Panc1 (cell line): Measurements from ENCODE around the gene HNRNPUL1. TPM values are rescaled to one million over a fixed set of nuclear protein-coding genes. Genes with fewer than 3 reads are reported as not detected.

Experiments used
- ATAC-seq: fragments of 200-7000 bp; cut with Tn5 transposase; 2 replicates; pipeline ENCODE4 v1.9.1; 2020; ENCODE audit warnings: mild to moderate bottlenecking, moderate library complexity
- BruUV-seq: library from RNA; stranded (reverse); fragments of 400-500 nt; replicated peaks from 2 replicates; lab custom pipeline; 2021; lab: Mats Ljungman, UMichigan
- CTCF ChIA-PET: fragments of 300-600 bp; sonication (Branson Sonifier 250); formaldehyde crosslinking; loops from one replicate; lab custom pipeline; 2022; ENCODE audit warnings: antibody characterized with exemption; lab: Charles Lee
- POLR2A ChIA-PET: fragments of 300-600 bp; sonication (Branson Sonifier 250); formaldehyde crosslinking; loops from one replicate; lab custom pipeline; 2022; ENCODE audit warnings: antibody characterized with exemption; lab: Charles Lee
- DNase-seq: peaks from one replicate; pipeline ENCODE4 v3.0.0-alpha.2; 2010; ENCODE audit warnings: low read depth, low spot score
- H3K27ac ChIP-seq: 2 replicates; pipeline ENCODE4 v1.5.1; 2011; ENCODE audit warnings: mild to moderate bottlenecking, low read length, inconsistent platforms
- H3K27me3 ChIP-seq: fragments of 200-500 bp; sonication (Bioruptor generic); 2 replicates; pipeline ENCODE4 v1.6.0; 2014; ENCODE audit warnings: low read length, inconsistent platforms; ENCODE audit not compliant: control insufficient read depth, insufficient read depth
- H3K36me3 ChIP-seq: fragments of 200-500 bp; sonication (Bioruptor generic); 2 replicates; pipeline ENCODE4 v1.5.1; 2014; ENCODE audit warnings: inconsistent platforms, mild to moderate bottlenecking, low read length, moderate library complexity; ENCODE audit not compliant: control insufficient read depth, insufficient read depth
- H3K4me1 ChIP-seq: 2 replicates; pipeline ENCODE4 v1.5.1; 2011; ENCODE audit warnings: inconsistent platforms, mild to moderate bottlenecking, low read length, moderate library complexity; ENCODE audit not compliant: control insufficient read depth, insufficient read depth
- H3K4me3 ChIP-seq, 2 experiments: 2 replicates each; pipeline ENCODE4 v1.5.1; 2011 to 2012; ENCODE audit warnings: low read depth in 2 of 2, low read length in 2 of 2, mild to moderate bottlenecking in 2 of 2, inconsistent platforms in 1 of 2, moderate library complexity in 1 of 2
- H3K9me3 ChIP-seq: fragments of 200-500 bp; sonication (Bioruptor generic); 2 replicates; pipeline ENCODE4 v1.5.1; 2014; ENCODE audit warnings: low read depth, mild to moderate bottlenecking, inconsistent platforms, low read length, moderate library complexity; ENCODE audit not compliant: control insufficient read depth, insufficient read depth
- CTCF ChIP-seq: fragments of 450-650 bp; IDR thresholded peaks from 2 replicates; pipeline ENCODE4 v1.5.1; 2017; ENCODE audit warnings: mild to moderate bottlenecking
- POLR2AphosphoS5 ChIP-seq: IDR thresholded peaks from 2 replicates; pipeline ENCODE4 v1.6.1; 2012; ENCODE audit warnings: mild to moderate bottlenecking, low read depth, low read length, moderate library complexity
- REST ChIP-seq, 2 experiments: IDR thresholded peaks; 2 replicates each; pipeline ENCODE4 v1.6.1; 2011 to 2012; ENCODE audit warnings: low read depth in 2 of 2, control low read depth in 1 of 2, low read length in 1 of 2, mild to moderate bottlenecking in 1 of 2, moderate library complexity in 1 of 2; ENCODE audit not compliant: insufficient read depth in 1 of 2
- SIN3A ChIP-seq: IDR thresholded peaks from 2 replicates; pipeline ENCODE4 v1.6.1; 2012; ENCODE audit warnings: low read depth, mild to moderate bottlenecking, low read length, moderate library complexity, borderline replicate concordance; ENCODE audit not compliant: insufficient read depth
- TCF7L2 ChIP-seq: IDR thresholded peaks from 2 replicates; pipeline ENCODE4 v1.6.1; 2011; ENCODE audit warnings: mild to moderate bottlenecking, low read depth, low read length, inconsistent platforms
- in situ Hi-C: cut with HindIII; loops from 2 replicates; pipeline ENCODE4 v1.10.0; 2016; ENCODE audit warnings: low sequenced_read_pairs, low pct_unique_long_range_greater_than_20kb
- intact Hi-C: fragments of 100-400 bp; cut with micrococcal nuclease; formaldehyde crosslinking; loops from one replicate; pipeline ENCODE4 v1.10.0; 2022; ENCODE audit not compliant: unreplicated experiment
- total RNA-seq: library from RNA; stranded (reverse); gene quantifications from one replicate; pipeline ENCODE4 v1.2.1, GENCODE V29; 2021; ENCODE audit not compliant: unreplicated experiment

HNRNPUL1 gene
- total RNA-seq, 1 experiment from 2014 or later: 183 TPM

GRCh38 chr19:41248895-41249294, 15.3 kb upstream of the HNRNPUL1 start:
- H3K4me1 ChIP-seq: no peaks in the 10 kb centered on the region
- no peaks in the 10 kb centered on the region for H3K27me3 ChIP-seq
- H3K9me3 ChIP-seq: no peaks in the 10 kb centered on the region
- H3K4me3 ChIP-seq: no peak overlapping the region
- peaks cover 4% of the 10 kb centered on the region; the same call in 1 of the 2 replicates for H3K36me3 ChIP-seq
- ChIA-PET POLR2A (interaction anchor here (0.8 kb wide), 1 partner anchor 12 kb away, joined by 3 read pairs; no protein-coding TSS in a partner anchor), CTCF (interaction anchor here (1.3 kb wide), 1 partner anchor 45 kb away, joined by 6 read pairs; no protein-coding TSS in a partner anchor)
- no TSS peak for BruUV-seq
- intact Hi-C loops (no loop called here), in situ Hi-C loops (no loop called here)
- ATAC-seq (no peak), DNase-seq (no peak)
- TF ChIP-seq CTCF (no peak), TCF7L2 (no peak), POLR2AphosphoS5 (no peak), REST (IDR thresholded peaks at IDR 0.05; ENCODE audit: insufficient read depth in 1 of 2, low read depth in 2 of 2, low read length in 1 of 2) (no peak), SIN3A (no peak)
- H3K27ac ChIP-seq: no peak overlapping the region

- CTCF ChIA-PET: no interaction called here
- H3K36me3 ChIP-seq: peaks cover 4% of the 10 kb centered on the region; the same call in 1 of the 2 replicates
Measured at GRCh38 chr19:41249707-41250423, 14.3 kb upstream of the HNRNPUL1 start.

More at GRCh38 chr19:41249707-41250423, 14.3 kb upstream of the HNRNPUL1 start:
- intact Hi-C loops: no loop called here
- in situ Hi-C loops: no loop called here
- POLR2A ChIA-PET: no interaction called here
- ATAC-seq: peak; percentile 63
- BruUV-seq: no TSS peak
- Histone ChIP-seq H3K4me1 (no peaks in the 10 kb centered on the region), H3K27me3 (no peaks in the 10 kb centered on the region), H3K9me3 (no peaks in the 10 kb centered on the region), H3K4me3 (no peak overlapping the region), H3K27ac (no peak overlapping the region)
- TF ChIP-seq TCF7L2 (no peak), POLR2AphosphoS5 (no peak), REST (IDR thresholded peaks at IDR 0.05; ENCODE audit: insufficient read depth in 1 of 2, low read depth in 2 of 2, low read length in 1 of 2) (no peak), CTCF (no peak), SIN3A (no peak)
- no peak for DNase-seq
